B cell (primary cell): ENCODE results near the gene SELENOI. TPM values are rescaled to one million over a fixed set of nuclear protein-coding genes. Genes with fewer than 3 reads are reported as not detected.

Experiments
- ATAC-seq: fragments of 200-7000 bp; cut with Tn5 transposase; one replicate; pipeline ENCODE4 v1.10.0; 2021; ENCODE audit warnings: low read depth, mild to moderate bottlenecking, moderate number of reproducible peaks, moderate library complexity
- CTCF ChIA-PET: fragments of 350-600 bp; sonication (Branson Sonifier 250); formaldehyde crosslinking; loops from one replicate; lab custom pipeline; 2021; ENCODE audit warnings: antibody characterized with exemption, inconsistent platforms; lab: Charles Lee
- POLR2A ChIA-PET: fragments of 350-600 bp; sonication (Branson Sonifier 250); formaldehyde crosslinking; loops from one replicate; lab custom pipeline; 2021; ENCODE audit warnings: antibody characterized with exemption; lab: Charles Lee
- DNase-seq: peaks from one replicate; pipeline ENCODE4 v3.0.0; 2013
- H2AFZ ChIP-seq: 2 replicates; pipeline ENCODE4 v1.6.1; 2012; ENCODE audit warnings: mild to moderate bottlenecking, low read depth, low read length; ENCODE audit not compliant: insufficient read depth, poor library complexity, severe bottlenecking
- H3K27ac ChIP-seq, 2 donors: 1 replicate in 1 of 2; 2 replicates in 1 of 2; pipeline ENCODE4 v1.5.1; 2012 to 2013; ENCODE audit warnings: low read length in 2 of 2, mild to moderate bottlenecking in 2 of 2, moderate library complexity in 1 of 2
- H3K27me3 ChIP-seq, 4 experiments: fragments of 200-600 bp in 1 of 4; sonication (generic) in 1 of 4; replicated peaks in 1 of 4; 1 replicate in 2 of 4; 2 replicates in 2 of 4; pipeline versions ENCODE4 v1.6.1 to v1.7.0; 2013 to 2016; ENCODE audit warnings: low read length in 3 of 4, mild to moderate bottlenecking in 2 of 4, mixed read lengths in 1 of 4, moderate library complexity in 1 of 4; ENCODE audit not compliant: insufficient read depth in 4 of 4, control insufficient read depth in 3 of 4; ENCODE audit errors: control extremely low read depth in 1 of 4
- H3K36me3 ChIP-seq, 2 experiments: replicated peaks in 1 of 2; 1 replicate in 1 of 2; 2 replicates in 1 of 2; pipeline versions ENCODE4 v1.6.1 to v1.7.1; 2013; ENCODE audit warnings: low read length in 1 of 2; ENCODE audit not compliant: insufficient read depth in 2 of 2, control insufficient read depth in 1 of 2; ENCODE audit errors: control extremely low read depth in 1 of 2, extremely low read depth in 1 of 2
- H3K4me1 ChIP-seq, 2 donors: fragments of 200-600 bp in 1 of 2; sonication (generic) in 1 of 2; 1 replicate in 1 of 2; 2 replicates in 1 of 2; pipeline versions ENCODE4 v1.5.1 to v1.6.1; 2013 to 2017; ENCODE audit warnings: low read length in 2 of 2; ENCODE audit not compliant: control insufficient read depth in 2 of 2, insufficient read depth in 2 of 2
- H3K4me2 ChIP-seq: replicated peaks from 2 replicates; pipeline ENCODE3; 2012; ENCODE audit warnings: mild to moderate bottlenecking, low read depth, low read length; ENCODE audit not compliant: poor library complexity, severe bottlenecking
- H3K4me3 ChIP-seq, 5 experiments: fragments of 200-600 bp in 1 of 5; sonication (generic) in 1 of 5; 1 replicate in 3 of 5; 2 replicates in 2 of 5; pipeline versions ENCODE4 v1.5.1 to v1.7.0; 2011 to 2016; ENCODE audit warnings: low read length in 4 of 5, mild to moderate bottlenecking in 4 of 5, low read depth in 2 of 5, control low read depth in 1 of 5, moderate library complexity in 1 of 5; ENCODE audit not compliant: insufficient read depth in 1 of 5; ENCODE audit errors: control extremely low read depth in 1 of 5, extremely low read depth in 1 of 5
- H3K79me2 ChIP-seq: fragments of 200-600 bp; sonication (generic); one replicate; pipeline ENCODE4 v1.6.0; 2016; ENCODE audit warnings: low read length; ENCODE audit not compliant: control insufficient read depth, insufficient read depth
- H3K9ac ChIP-seq: fragments of 200-600 bp; sonication (generic); 2 replicates; pipeline ENCODE4 v1.6.1; 2017; ENCODE audit warnings: mild to moderate bottlenecking, low read length, moderate library complexity
- H3K9me3 ChIP-seq, 3 donors: one replicate each; pipeline versions ENCODE4 v1.6.1 to v1.7.1; 2013; ENCODE audit warnings: low read length in 2 of 3; ENCODE audit not compliant: control insufficient read depth in 2 of 3, insufficient read depth in 1 of 3; ENCODE audit errors: control extremely low read depth in 1 of 3
- H4K20me1 ChIP-seq: 2 replicates; pipeline ENCODE4 v1.6.0; 2012; ENCODE audit warnings: mild to moderate bottlenecking, low read length; ENCODE audit not compliant: insufficient read depth, control insufficient read depth, poor library complexity, severe bottlenecking
- H3K27ac Mint-ChIP-seq: one replicate; pipeline ENCODE4 v1.8.0; 2021; ENCODE audit warnings: mixed read lengths
- H3K27me3 Mint-ChIP-seq: one replicate; pipeline ENCODE4 v1.8.0; 2021; ENCODE audit warnings: mixed read lengths
- H3K4me1 Mint-ChIP-seq: one replicate; pipeline ENCODE4 v1.8.0; 2021; ENCODE audit warnings: mixed read lengths
- H3K4me3 Mint-ChIP-seq: one replicate; pipeline ENCODE4 v1.8.0; 2021; ENCODE audit warnings: mixed read lengths
- H3K9me3 Mint-ChIP-seq: one replicate; pipeline ENCODE4 v1.8.0; 2022; ENCODE audit warnings: mixed read lengths; ENCODE audit not compliant: insufficient read depth
- CTCF ChIP-seq: fragments of 200-600 bp; IDR thresholded peaks from one replicate; pipeline ENCODE4 v1.8.0; 2022; ENCODE audit warnings: antibody characterized with exemption, mild to moderate bottlenecking
- EZH2 ChIP-seq: IDR thresholded peaks from 2 replicates; pipeline ENCODE4 v1.6.1; 2012; ENCODE audit warnings: borderline replicate concordance, low read depth, mild to moderate bottlenecking, moderate library complexity, low read length; ENCODE audit not compliant: insufficient read depth, poor library complexity, severe bottlenecking
- WGBS: methylation state at CpG from one replicate; pipeline ENCODE4 v1.1.5; 2013; ENCODE audit warnings: missing lambda C conversion rate; ENCODE audit not compliant: insufficient coverage; 5-methylcytosine and 5-hydroxymethylcytosine counted together
- intact Hi-C: fragments of 100-400 bp; cut with micrococcal nuclease; formaldehyde crosslinking; loops from one replicate; pipeline ENCODE4 v1.10.0; 2022
- polyA plus RNA-seq: library from polyadenylated mRNA; depleted of rRNA; stranded (reverse); fragments of >200 nt; gene quantifications from 2 replicates; pipeline ENCODE4 v1.2.3, GENCODE V29; 2012
- total RNA-seq, 2 donors: library from RNA; stranded (reverse); fragments of 120-200 nt in 1 of 2; gene quantifications; 1 replicate in 1 of 2; 2 replicates in 1 of 2; pipeline versions ENCODE4 v1.2.3 to v1.2.4, GENCODE V29; 2013 to 2022

Gene SELENOI
- total and polyA plus RNA-seq, 2 donors (not counting 1 experiment from before 2014, with no cell fraction given), result 3.4 to 20.1 TPM

- ATAC-seq, result no peak
- Mint-ChIP-seq H3K9me3 (no peaks in the 10 kb centered on the region), H3K27ac (no peak overlapping the region), H3K27me3 (no peaks in the 10 kb centered on the region), H3K4me3 (no peak overlapping the region), H3K4me1 (no peaks in the 10 kb centered on the region)
- no peaks in the 10 kb centered on the region for H3K4me1 ChIP-seq
- H3K27me3 ChIP-seq, result no peaks in the 10 kb centered on the region
- no peak overlapping the region for H3K4me3 ChIP-seq
- no peak overlapping the region for H3K27ac ChIP-seq
- H2AFZ ChIP-seq, result no peak overlapping the region
- intact Hi-C loops, result no loop called here
- no peak for TF ChIP-seq CTCF
- no peak for TF ChIP-seq EZH2
- no peak overlapping the region for H3K4me2 ChIP-seq
- H3K36me3 ChIP-seq, result no peaks in the 10 kb centered on the region
- H3K9me3 ChIP-seq, result no peaks in the 10 kb centered on the region
- H4K20me1 ChIP-seq, result no peaks in the 10 kb centered on the region
- 96% methylated on average over 2 of the region's 2 CpGs for WGBS
- H3K79me2 ChIP-seq, result no peaks in the 10 kb centered on the region
- H3K9ac ChIP-seq, result no peak overlapping the region
- no peak for DNase-seq
- POLR2A ChIA-PET, result no interaction called here
- CTCF ChIA-PET, result no interaction called here
Measured at GRCh38 chr2:26336719-26337118, 9.2 kb upstream of the SELENOI start.

- H3K27ac ChIP-seq, result no peak overlapping the region
- H3K36me3 ChIP-seq, result no peaks in the 10 kb centered on the region
- no peak overlapping the region for H3K4me3 ChIP-seq
- no peaks in the 10 kb centered on the region for H3K4me1 ChIP-seq
- H4K20me1 ChIP-seq, result no peaks in the 10 kb centered on the region
- Mint-ChIP-seq H3K27ac (no peak overlapping the region), H3K4me1 (no peaks in the 10 kb centered on the region), H3K27me3 (no peaks in the 10 kb centered on the region), H3K9me3 (no peaks in the 10 kb centered on the region), H3K4me3 (no peak overlapping the region)
- no peak overlapping the region for H3K9ac ChIP-seq
- DNase-seq, result no peak
- H3K9me3 ChIP-seq, result no peaks in the 10 kb centered on the region
- ChIA-PET CTCF (interaction anchor here (0.9 to 1.0 kb wide), 2 partner anchors 15 to 60 kb away, joined by 3 read pairs; no protein-coding TSS in a partner anchor), POLR2A (no interaction called here)
- H3K27me3 ChIP-seq, result no peaks in the 10 kb centered on the region
- 100% methylated on average over 1 of the region's 2 CpGs for whole genome bisulfite sequencing
- H2AFZ ChIP-seq, result no peak overlapping the region
- TF ChIP-seq CTCF (no peak), EZH2 (no peak)
- ATAC-seq, result no peak
- no peak overlapping the region for H3K4me2 ChIP-seq
- intact Hi-C loops, result no loop called here
- no peaks in the 10 kb centered on the region for H3K79me2 ChIP-seq
Measured at GRCh38 chr2:26337298-26337697, 8.6 kb upstream of the SELENOI start.
